ENCODE data around the gene MYH3.

DNA sequence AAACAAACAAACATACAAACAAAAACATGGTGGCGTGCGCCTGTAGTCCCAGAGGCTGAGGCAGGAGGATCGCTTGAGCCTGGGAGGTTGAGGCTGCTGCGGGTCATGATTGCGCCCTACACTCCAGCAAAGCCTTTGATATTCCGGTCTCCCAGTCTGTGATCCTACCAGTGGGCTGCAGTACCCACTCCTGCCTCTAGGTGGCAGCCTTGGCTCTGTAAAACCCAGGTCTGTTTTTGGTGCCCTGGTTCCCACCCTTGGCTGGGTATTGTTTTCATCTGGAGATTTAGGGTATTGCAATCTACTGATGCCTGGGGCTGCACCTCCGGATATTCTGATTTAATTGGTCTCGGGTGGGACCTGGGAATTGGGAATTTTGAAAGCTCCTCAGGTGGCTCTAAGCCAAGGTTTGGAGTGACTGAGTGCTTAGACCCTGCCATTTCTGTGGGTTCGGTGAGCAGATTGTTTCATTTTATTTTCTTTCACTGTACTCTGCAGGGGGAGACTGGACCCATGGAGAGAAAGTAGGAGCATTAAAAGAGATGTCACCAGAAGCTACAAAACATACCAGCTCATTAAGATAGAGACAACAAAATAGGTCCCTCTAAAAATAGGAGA is 40.5 kb downstream of the MYH3 start:
- no peak for TF ChIP-seq TAF1 (IDR thresholded peaks at IDR 0.05; ENCODE audit: low read depth)
- TF ChIP-seq SMC3 (conservative IDR thresholded peaks at IDR 0.05; ENCODE audit: poor library complexity), result peak; percentile 47
- TF ChIP-seq, protein P1, sequence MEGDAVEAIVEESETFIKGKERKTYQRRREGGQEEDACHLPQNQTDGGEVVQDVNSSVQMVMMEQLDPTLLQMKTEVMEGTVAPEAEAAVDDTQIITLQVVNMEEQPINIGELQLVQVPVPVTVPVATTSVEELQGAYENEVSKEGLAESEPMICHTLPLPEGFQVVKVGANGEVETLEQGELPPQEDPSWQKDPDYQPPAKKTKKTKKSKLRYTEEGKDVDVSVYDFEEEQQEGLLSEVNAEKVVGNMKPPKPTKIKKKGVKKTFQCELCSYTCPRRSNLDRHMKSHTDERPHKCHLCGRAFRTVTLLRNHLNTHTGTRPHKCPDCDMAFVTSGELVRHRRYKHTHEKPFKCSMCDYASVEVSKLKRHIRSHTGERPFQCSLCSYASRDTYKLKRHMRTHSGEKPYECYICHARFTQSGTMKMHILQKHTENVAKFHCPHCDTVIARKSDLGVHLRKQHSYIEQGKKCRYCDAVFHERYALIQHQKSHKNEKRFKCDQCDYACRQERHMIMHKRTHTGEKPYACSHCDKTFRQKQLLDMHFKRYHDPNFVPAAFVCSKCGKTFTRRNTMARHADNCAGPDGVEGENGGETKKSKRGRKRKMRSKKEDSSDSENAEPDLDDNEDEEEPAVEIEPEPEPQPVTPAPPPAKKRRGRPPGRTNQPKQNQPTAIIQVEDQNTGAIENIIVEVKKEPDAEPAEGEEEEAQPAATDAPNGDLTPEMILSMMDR (IDR thresholded peaks at IDR 0.05; ENCODE audit: poor library complexity, severe bottlenecking), result peak; percentile 77
- TF ChIP-seq, protein P2, sequence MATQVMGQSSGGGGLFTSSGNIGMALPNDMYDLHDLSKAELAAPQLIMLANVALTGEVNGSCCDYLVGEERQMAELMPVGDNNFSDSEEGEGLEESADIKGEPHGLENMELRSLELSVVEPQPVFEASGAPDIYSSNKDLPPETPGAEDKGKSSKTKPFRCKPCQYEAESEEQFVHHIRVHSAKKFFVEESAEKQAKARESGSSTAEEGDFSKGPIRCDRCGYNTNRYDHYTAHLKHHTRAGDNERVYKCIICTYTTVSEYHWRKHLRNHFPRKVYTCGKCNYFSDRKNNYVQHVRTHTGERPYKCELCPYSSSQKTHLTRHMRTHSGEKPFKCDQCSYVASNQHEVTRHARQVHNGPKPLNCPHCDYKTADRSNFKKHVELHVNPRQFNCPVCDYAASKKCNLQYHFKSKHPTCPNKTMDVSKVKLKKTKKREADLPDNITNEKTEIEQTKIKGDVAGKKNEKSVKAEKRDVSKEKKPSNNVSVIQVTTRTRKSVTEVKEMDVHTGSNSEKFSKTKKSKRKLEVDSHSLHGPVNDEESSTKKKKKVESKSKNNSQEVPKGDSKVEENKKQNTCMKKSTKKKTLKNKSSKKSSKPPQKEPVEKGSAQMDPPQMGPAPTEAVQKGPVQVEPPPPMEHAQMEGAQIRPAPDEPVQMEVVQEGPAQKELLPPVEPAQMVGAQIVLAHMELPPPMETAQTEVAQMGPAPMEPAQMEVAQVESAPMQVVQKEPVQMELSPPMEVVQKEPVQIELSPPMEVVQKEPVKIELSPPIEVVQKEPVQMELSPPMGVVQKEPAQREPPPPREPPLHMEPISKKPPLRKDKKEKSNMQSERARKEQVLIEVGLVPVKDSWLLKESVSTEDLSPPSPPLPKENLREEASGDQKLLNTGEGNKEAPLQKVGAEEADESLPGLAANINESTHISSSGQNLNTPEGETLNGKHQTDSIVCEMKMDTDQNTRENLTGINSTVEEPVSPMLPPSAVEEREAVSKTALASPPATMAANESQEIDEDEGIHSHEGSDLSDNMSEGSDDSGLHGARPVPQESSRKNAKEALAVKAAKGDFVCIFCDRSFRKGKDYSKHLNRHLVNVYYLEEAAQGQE (IDR thresholded peaks at IDR 0.05; ENCODE audit: borderline replicate concordance), result no peak

Measured in neural cell (in vitro differentiated cells).